Anterior cingulate cortex (tissue), 58 donors: Measurements from ENCODE around the gene EDN3.
"Not testable (repeated sequence)": the region's sequence is repeated elsewhere in the genome, so short reads cannot be mapped to it uniquely, and the experiment has no call there.

ENCODE experiments used
- DNase-seq, 58 donors: peaks; one replicate each; lab custom pipeline; 2025; lab: John Stamatoyannopoulos, UW

EDN3 gene

GRCh38 chr20:59334651-59335300 is 34.4 kb downstream of the EDN3 start:
- DNase-seq, result no peak

- DNase-seq, result no peak
Observed at GRCh38 chr20:59335377-59335776, 35.0 kb downstream of the EDN3 start.

GRCh38 chr20:59336540-59336939 is 36.1 kb downstream of the EDN3 start:
- DNase-seq, result no peak

- not testable (repeated sequence) for DNase-seq
Observed at GRCh38 chr20:59338444-59338843, 38.0 kb downstream of the EDN3 start.

- DNase-seq, result no peak
Observed at GRCh38 chr20:59340201-59340885, 39.9 kb downstream of the EDN3 start.

- DNase-seq, result not testable (repeated sequence)
Observed at GRCh38 chr20:59341285-59342022, 41.0 kb downstream of the EDN3 start.

GRCh38 chr20:59342023-59342957 is 41.9 kb downstream of the EDN3 start:
- DNase-seq, result no peak

GRCh38 chr20:59346061-59346460 is 45.6 kb downstream of the EDN3 start:
- DNase-seq, result no peak

- no peak for DNase-seq
Observed at GRCh38 chr20:59349277-59349676, 48.9 kb downstream of the EDN3 start.

- DNase-seq, result no peak
Observed at GRCh38 chr20:59350330-59351156, 50.1 kb downstream of the EDN3 start.

GRCh38 chr20:59351157-59352040 is 51.0 kb downstream of the EDN3 start:
- DNase-seq, result no peak

GRCh38 chr20:59352541-59352940 is 52.1 kb downstream of the EDN3 start:
- no peak for DNase-seq

- no peak for DNase-seq
Observed at GRCh38 chr20:59352990-59353389, 52.6 kb downstream of the EDN3 start.

- DNase-seq, result no peak
Observed at GRCh38 chr20:59354460-59354859, 54.0 kb downstream of the EDN3 start.

GRCh38 chr20:59355242-59355641 is 54.8 kb downstream of the EDN3 start:
- no peak for DNase-seq

GRCh38 chr20:59356662-59357165 is 56.3 kb downstream of the EDN3 start:
- DNase-seq, result peak in 1 of 58 donors; percentile 4

GRCh38 chr20:59358793-59359192 is 58.4 kb downstream of the EDN3 start:
- DNase-seq, result not testable (repeated sequence)
